ENCODE results near the gene SLX4IP. TPM values are rescaled to one million over a fixed set of nuclear protein-coding genes. Genes with fewer than 3 reads are reported as not detected.

The SLX4IP gene
- total and polyA plus RNA-seq, 10 donors: 2.8 to 9.0 (median 5.1) TPM

DNA sequence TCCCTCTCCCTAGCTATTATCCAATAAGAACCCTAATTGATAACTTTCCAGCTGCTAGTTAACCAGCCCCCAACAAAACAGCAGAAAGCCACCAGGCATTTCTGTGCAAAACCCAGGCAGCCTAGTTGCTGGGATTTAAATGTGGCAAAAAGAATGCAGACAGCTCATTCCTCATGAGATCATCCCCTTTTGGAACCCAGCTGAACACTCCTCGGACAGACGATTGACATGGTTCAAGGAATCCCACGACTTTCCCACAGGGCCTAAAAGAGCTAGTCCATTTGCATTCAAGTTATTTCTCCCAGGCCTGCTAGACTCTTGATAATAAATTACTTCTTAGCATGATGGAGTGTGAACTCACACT is 214.7 kb downstream of the SLX4IP start:
- Histone ChIP-seq H3K36me3 (peaks cover 0 to 98% (median 41%) of the 10 kb centered on the region in 6 donors), H3K4me3 (no peak overlapping the region), H3K27ac (peak overlapping the region in 3 of 8 donors; percentile 6 to 25 (median 21)), H3K9me3 (no peaks in the 10 kb centered on the region), H3K4me1 (peaks cover 0 to 54% (median 17%) of the 10 kb centered on the region in 6 donors), H3K27me3 (replicated peaks in 1 of 7) (no peaks in the 10 kb centered on the region)
- DNase-seq: no peak
- TF ChIP-seq, protein P1, sequence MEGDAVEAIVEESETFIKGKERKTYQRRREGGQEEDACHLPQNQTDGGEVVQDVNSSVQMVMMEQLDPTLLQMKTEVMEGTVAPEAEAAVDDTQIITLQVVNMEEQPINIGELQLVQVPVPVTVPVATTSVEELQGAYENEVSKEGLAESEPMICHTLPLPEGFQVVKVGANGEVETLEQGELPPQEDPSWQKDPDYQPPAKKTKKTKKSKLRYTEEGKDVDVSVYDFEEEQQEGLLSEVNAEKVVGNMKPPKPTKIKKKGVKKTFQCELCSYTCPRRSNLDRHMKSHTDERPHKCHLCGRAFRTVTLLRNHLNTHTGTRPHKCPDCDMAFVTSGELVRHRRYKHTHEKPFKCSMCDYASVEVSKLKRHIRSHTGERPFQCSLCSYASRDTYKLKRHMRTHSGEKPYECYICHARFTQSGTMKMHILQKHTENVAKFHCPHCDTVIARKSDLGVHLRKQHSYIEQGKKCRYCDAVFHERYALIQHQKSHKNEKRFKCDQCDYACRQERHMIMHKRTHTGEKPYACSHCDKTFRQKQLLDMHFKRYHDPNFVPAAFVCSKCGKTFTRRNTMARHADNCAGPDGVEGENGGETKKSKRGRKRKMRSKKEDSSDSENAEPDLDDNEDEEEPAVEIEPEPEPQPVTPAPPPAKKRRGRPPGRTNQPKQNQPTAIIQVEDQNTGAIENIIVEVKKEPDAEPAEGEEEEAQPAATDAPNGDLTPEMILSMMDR (IDR thresholded peaks at IDR 0.05 in 8 of 11, conservative IDR thresholded peaks at IDR 0.05 in 3 of 11): no peak
- no peak for TF ChIP-seq POLR2A (IDR thresholded peaks at IDR 0.05)
- TF ChIP-seq POLR2AphosphoS5 (IDR thresholded peaks at IDR 0.05): no peak
- WGBS, 5 donors: 54 to 87% (median 78%) methylated on average over 3 of the region's 3 CpGs
- intact Hi-C loops (cut with DNase I; ENCODE audit: low total_unique reads): no loop called here

DNA sequence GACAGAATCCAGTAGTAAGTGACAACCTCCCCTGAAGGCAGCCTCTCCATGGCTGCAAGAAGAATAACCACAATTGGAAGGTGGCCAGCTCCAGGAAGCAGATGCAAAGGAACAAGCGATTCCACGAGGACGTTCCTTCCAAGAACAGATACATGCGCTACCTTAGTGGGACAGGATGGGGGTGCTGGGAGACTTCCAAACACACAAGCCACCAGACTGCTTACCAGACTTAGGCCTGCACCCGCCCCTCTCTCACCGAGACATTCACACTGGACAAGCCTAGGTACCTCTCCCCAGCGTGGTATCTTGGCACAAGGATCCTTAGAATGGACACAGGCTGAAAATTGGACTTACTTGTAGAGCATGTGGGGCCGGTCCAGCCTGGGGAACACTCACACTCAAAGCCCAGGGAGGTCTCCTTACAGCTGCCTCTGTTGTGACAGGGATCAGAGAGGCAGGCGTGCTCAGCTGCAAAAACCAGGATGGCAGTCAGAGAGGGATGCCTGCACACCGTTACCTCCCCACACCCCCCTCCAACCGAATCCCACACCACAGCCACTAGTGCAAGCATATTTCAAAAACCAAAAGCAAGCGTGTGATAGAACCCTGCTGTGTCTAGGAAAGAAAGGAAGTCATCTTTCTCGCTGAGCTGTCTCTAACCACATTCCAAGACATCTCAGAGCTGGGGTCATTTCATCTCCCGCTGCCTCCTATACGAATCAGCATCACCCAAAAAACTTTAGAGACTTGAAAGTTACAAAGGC is 216.3 kb downstream of the SLX4IP start:
- intact Hi-C loops (cut with DNase I; ENCODE audit: low total_unique reads): no loop called here
- DNase-seq: no peak
- Histone ChIP-seq H3K9me3 (no peaks in the 10 kb centered on the region), H3K27ac (peak overlapping the region in 3 of 8 donors; percentile 23 to 59 (median 24)), H3K4me1 (peaks cover 0 to 69% (median 22%) of the 10 kb centered on the region in 6 donors), H3K36me3 (peaks cover 0 to 98% (median 30%) of the 10 kb centered on the region in 6 donors), H3K27me3 (replicated peaks in 1 of 7) (no peaks in the 10 kb centered on the region), H3K4me3 (no peak overlapping the region)
- WGBS, 5 donors: 46 to 56% (median 49%) methylated on average over 14 to 15 of the region's 15 CpGs
- TF ChIP-seq, protein P1 (IDR thresholded peaks at IDR 0.05 in 8 of 11, conservative IDR thresholded peaks at IDR 0.05 in 3 of 11): no peak
- peak in 1 of 3 donors; percentile 22 for TF ChIP-seq POLR2AphosphoS5 (IDR thresholded peaks at IDR 0.05)
- no peak for TF ChIP-seq POLR2A (IDR thresholded peaks at IDR 0.05)

DNA sequence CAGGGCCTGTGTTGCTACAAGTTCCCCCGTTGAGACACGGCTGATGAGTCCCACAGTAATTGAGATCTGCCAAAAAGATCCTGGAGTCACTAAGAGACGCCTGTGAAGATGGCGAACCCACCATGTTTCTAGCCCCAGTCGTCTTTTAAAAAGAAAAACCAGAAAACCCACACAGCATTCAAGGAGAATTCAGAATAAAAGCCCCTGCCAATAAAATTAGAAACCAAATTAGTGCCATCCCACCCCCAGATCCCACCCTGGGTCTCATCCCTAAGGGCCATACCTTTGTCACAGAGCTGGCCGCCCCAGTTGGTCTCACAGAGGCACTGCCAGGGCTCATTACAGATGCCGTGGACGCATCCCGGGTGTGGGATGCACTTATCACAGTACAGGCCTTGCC is 217.1 kb downstream of the SLX4IP start:
- Histone ChIP-seq H3K4me1 (peaks cover 0 to 76% (median 23%) of the 10 kb centered on the region in 6 donors), H3K27me3 (replicated peaks in 1 of 7) (no peaks in the 10 kb centered on the region), H3K36me3 (peaks cover 0 to 98% (median 24%) of the 10 kb centered on the region in 6 donors), H3K9me3 (no peaks in the 10 kb centered on the region), H3K4me3 (no peak overlapping the region), H3K27ac (peak overlapping the region in 4 of 8 donors; percentile 23 to 59 (median 46))
- no peak for DNase-seq
- WGBS, 5 donors: 86 to 91% (median 89%) methylated on average over 9 of the region's 9 CpGs
- intact Hi-C loops (cut with DNase I; ENCODE audit: low total_unique reads): no loop called here
- TF ChIP-seq, protein P1 (IDR thresholded peaks at IDR 0.05 in 8 of 11, conservative IDR thresholded peaks at IDR 0.05 in 3 of 11): no peak
- TF ChIP-seq POLR2AphosphoS5 (IDR thresholded peaks at IDR 0.05): no peak
- no peak for TF ChIP-seq POLR2A (IDR thresholded peaks at IDR 0.05)

GRCh38 chr20:10652660-10653261 is 217.7 kb downstream of the SLX4IP start:
- H3K27ac ChIP-seq: peak overlapping the region in 5 of 8 donors; percentile 7 to 59 (median 50)
- peaks cover 0 to 98% (median 20%) of the 10 kb centered on the region in 6 donors for H3K36me3 ChIP-seq
- WGBS, 5 donors: 53 to 72% (median 59%) methylated on average over 9 of the region's 9 CpGs
- DNase-seq: no peak
- intact Hi-C loops (cut with DNase I; ENCODE audit: low total_unique reads): no loop called here
- no peaks in the 10 kb centered on the region for H3K9me3 ChIP-seq
- H3K4me1 ChIP-seq: peaks cover 0 to 81% (median 23%) of the 10 kb centered on the region in 6 donors
- no peaks in the 10 kb centered on the region for H3K27me3 ChIP-seq (replicated peaks in 1 of 7)
- TF ChIP-seq, protein P1 (IDR thresholded peaks at IDR 0.05 in 8 of 11, conservative IDR thresholded peaks at IDR 0.05 in 3 of 11): no peak
- peak in 1 of 3 donors; percentile 12 for TF ChIP-seq POLR2AphosphoS5 (IDR thresholded peaks at IDR 0.05)
- H3K4me3 ChIP-seq: no peak overlapping the region
